ENCODE results near the gene PKD1L1. TPM values are rescaled to one million over a fixed set of nuclear protein-coding genes. Genes with fewer than 3 reads are reported as not detected.

PKD1L1 gene
- total and polyA plus RNA-seq, 2 experiments from 2014 or later = 0.15 to 0.54 TPM

DNA sequence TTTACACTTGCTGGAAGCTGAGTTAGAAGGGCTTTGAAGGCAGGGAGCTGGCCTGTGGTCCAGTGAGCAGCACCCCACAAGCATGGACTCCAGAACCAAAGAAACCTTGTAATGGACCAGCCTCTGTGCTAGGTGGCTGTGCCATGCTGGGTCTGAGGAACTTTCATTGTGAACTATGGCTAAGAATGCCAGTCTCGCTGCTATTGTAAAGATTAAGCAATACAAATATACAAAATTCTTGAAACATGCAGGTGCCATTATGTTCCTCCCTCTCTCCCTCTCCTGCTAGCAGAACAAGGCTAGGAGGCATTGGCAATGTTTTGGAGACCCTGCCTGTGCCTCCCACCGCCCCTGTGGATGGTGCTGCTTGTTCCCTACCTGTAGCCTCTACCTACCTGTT is 105.0 kb downstream of the PKD1L1 start:
- TF ChIP-seq, protein P1, sequence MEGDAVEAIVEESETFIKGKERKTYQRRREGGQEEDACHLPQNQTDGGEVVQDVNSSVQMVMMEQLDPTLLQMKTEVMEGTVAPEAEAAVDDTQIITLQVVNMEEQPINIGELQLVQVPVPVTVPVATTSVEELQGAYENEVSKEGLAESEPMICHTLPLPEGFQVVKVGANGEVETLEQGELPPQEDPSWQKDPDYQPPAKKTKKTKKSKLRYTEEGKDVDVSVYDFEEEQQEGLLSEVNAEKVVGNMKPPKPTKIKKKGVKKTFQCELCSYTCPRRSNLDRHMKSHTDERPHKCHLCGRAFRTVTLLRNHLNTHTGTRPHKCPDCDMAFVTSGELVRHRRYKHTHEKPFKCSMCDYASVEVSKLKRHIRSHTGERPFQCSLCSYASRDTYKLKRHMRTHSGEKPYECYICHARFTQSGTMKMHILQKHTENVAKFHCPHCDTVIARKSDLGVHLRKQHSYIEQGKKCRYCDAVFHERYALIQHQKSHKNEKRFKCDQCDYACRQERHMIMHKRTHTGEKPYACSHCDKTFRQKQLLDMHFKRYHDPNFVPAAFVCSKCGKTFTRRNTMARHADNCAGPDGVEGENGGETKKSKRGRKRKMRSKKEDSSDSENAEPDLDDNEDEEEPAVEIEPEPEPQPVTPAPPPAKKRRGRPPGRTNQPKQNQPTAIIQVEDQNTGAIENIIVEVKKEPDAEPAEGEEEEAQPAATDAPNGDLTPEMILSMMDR (IDR thresholded peaks at IDR 0.05; ENCODE audit: low read depth, low read length) = no peak
- Histone ChIP-seq H3K27ac (no peak overlapping the region), H3K9me3 (ENCODE audit: low read depth) (no peaks in the 10 kb centered on the region), H3K36me3 (no peaks in the 10 kb centered on the region), H3K4me3 (no peak overlapping the region), H3K27me3 (no peaks in the 10 kb centered on the region), H3K4me1 (ENCODE audit: low read depth) (no peaks in the 10 kb centered on the region)
- DNase-seq (ENCODE audit: low read depth in 1 of 2, low spot score in 1 of 2) = no peak

DNA sequence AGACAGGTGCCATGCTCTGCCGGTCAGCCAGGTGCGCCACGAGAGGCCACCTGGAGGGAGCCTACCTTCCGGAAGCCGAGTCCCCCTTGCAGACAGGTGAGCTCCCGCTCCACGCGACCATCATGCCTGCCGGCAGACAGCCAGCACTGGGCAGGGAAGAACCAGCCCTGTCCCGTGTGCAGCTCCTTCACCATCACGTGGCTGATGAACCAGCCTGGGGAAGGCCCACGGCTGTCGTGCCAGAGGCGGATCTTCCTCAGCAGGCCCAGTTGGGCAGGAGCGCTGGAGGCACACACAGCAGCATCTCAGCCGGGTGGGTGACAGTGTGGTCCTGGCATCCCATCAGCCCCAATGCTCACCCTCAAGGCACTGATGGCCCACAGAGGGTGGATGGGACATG is 108.9 kb downstream of the PKD1L1 start:
- Histone ChIP-seq H3K27me3 (no peaks in the 10 kb centered on the region), H3K4me1 (ENCODE audit: low read depth) (no peaks in the 10 kb centered on the region), H3K36me3 (no peaks in the 10 kb centered on the region), H3K4me3 (no peak overlapping the region), H3K27ac (no peak overlapping the region), H3K9me3 (ENCODE audit: low read depth) (no peaks in the 10 kb centered on the region)
- TF ChIP-seq, protein P1 (IDR thresholded peaks at IDR 0.05; ENCODE audit: low read depth, low read length) = no peak
- no peak for DNase-seq (ENCODE audit: low read depth in 1 of 2, low spot score in 1 of 2)

DNA sequence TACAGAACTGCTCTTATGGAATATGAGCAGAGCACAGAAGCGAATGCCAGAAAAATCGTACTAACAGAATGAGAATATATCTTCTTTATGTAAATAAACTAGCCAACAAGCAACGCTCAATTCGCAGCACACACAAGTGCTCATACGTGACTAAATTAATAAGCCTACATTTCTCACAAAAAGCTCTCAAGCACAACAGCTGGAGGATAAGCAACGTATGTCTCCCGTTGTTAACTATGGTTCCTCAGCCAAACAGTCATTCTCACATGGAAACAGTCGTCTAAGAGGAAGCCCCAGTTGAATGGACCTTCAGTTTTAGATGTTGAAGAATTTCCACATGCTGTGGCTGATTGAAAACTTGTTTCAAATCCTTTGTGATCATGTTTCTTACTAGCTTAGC is 110.4 kb downstream of the PKD1L1 start:
- H3K27me3 ChIP-seq = no peaks in the 10 kb centered on the region
- H3K4me3 ChIP-seq = no peak overlapping the region
- TF ChIP-seq, protein P1 (IDR thresholded peaks at IDR 0.05; ENCODE audit: low read depth, low read length) = no peak
- no peaks in the 10 kb centered on the region for H3K9me3 ChIP-seq (ENCODE audit: low read depth)
- no peak overlapping the region for H3K27ac ChIP-seq
- no peaks in the 10 kb centered on the region for H3K36me3 ChIP-seq
- DNase-seq (ENCODE audit: low read depth in 1 of 2, low spot score in 1 of 2) = no peak
- no peaks in the 10 kb centered on the region for H3K4me1 ChIP-seq (ENCODE audit: low read depth)

DNA sequence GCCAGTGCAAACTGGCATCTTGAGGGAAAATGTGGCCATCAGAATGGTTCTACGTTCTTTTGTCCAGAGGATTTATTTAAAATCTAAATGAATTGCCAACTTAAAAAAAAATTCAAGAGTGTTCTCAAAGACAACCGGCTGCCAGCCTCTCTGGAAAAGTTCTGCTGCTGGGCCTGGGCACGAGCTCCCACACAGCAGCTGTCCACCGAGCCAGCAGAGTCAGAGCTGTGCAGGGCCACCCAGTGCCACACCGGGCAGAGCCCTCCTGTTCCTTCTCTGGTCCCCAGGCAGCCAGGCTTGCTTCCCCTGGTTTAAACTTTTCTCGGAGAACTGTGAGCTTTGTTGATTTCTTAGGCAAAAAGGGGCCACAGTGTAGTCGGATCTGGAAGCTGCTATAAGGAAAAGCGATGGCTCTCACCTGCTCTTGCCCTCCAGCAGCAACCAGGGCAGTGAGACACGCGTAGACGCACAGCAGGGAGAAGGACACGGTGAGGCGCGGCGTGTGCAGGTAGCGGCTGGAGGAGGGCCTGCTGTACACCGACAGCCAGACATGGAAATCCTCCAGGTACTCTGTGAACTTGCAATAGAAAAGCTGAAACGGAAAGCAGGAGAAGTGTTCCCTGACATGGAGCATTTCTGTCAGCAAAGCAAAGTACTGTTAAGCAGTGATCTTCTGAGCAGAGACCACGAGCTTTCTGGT is 111.6 kb downstream of the PKD1L1 start:
- TF ChIP-seq, protein P1 (IDR thresholded peaks at IDR 0.05; ENCODE audit: low read depth, low read length) = no peak
- H3K36me3 ChIP-seq = no peaks in the 10 kb centered on the region
- DNase-seq (ENCODE audit: low read depth in 1 of 2, low spot score in 1 of 2) = no peak
- no peak overlapping the region for H3K4me3 ChIP-seq
- H3K27ac ChIP-seq = no peak overlapping the region
- no peaks in the 10 kb centered on the region for H3K4me1 ChIP-seq (ENCODE audit: low read depth)
- no peaks in the 10 kb centered on the region for H3K27me3 ChIP-seq
- no peaks in the 10 kb centered on the region for H3K9me3 ChIP-seq (ENCODE audit: low read depth)

DNA sequence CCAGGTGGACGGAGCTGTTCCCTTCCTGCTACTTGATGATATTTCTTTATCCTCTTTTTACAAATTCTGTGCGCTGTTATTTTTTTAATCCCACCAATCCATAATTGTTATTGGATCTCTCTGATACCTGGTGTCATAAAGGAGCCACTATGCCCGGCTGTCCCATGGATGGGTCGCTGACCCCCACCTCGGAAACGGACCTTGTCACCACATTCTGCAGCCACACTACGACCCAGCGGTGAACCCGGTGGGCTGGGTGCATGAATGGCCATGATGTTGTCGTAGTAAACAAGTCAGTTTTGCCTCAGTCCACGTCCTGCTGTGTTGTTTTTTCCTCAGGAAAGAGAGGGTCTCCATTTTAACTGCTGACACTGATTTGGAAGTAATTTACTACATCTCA is 112.2 kb downstream of the PKD1L1 start:
- H3K27me3 ChIP-seq = no peaks in the 10 kb centered on the region
- no peaks in the 10 kb centered on the region for H3K36me3 ChIP-seq
- no peaks in the 10 kb centered on the region for H3K4me1 ChIP-seq (ENCODE audit: low read depth)
- no peaks in the 10 kb centered on the region for H3K9me3 ChIP-seq (ENCODE audit: low read depth)
- no peak overlapping the region for H3K27ac ChIP-seq
- no peak for DNase-seq (ENCODE audit: low read depth in 1 of 2, low spot score in 1 of 2)
- TF ChIP-seq, protein P1 (IDR thresholded peaks at IDR 0.05; ENCODE audit: low read depth, low read length) = no peak
- no peak overlapping the region for H3K4me3 ChIP-seq
